Adrenal gland (tissue), 5 donors: ENCODE measurements around the gene SMAD3.

Source experiments
- CTCF ChIP-seq, 6 experiments: fragments of 450-650 bp in 4 of 6; fragments of 200-600 bp in 2 of 6; sonication (generic) in 1 of 6; IDR thresholded peaks; 1 replicate in 5 of 6; 2 replicates in 1 of 6; pipeline versions ENCODE4 v1.5.1 to v1.8.0; 2016 to 2021; ENCODE audit warnings: antibody characterized with exemption in 6 of 6, mild to moderate bottlenecking in 2 of 6, moderate library complexity in 1 of 6
- POLR2A ChIP-seq, 2 donors: fragments of 450-650 bp; IDR thresholded peaks; one replicate each; pipeline ENCODE4 v1.6.1; 2017; ENCODE audit warnings: antibody characterized with exemption in 2 of 2, mild to moderate bottlenecking in 2 of 2, moderate library complexity in 1 of 2
- donor health status: DM: no; HTN: no; CAD: no.

DNA sequence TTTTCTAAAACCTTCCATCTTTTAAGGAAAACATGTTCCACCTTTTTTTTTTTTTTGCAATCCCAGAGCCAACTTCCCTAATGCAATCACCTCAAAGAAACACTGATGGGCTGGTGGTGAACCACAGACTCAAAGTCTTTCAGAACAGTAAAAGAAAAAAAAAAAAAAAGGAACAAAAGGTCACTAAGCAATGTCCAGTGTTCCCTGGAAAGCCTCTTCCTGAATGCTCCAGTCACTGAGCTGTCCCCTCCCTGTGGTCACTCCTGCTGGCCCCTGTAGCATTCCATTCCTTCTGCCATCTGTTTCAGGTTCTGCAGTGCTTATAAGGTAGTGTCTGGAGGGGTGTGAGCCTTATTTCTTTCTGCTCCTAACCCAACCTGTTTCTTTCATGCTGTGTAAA lies 135.7 kb downstream of the SMAD3 start:
- TF ChIP-seq POLR2A (IDR thresholded peaks at IDR 0.05) (no peak), CTCF (IDR thresholded peaks at IDR 0.05) (no peak)
